ENCODE results near the gene MAPKAPK3.

- no peak for TF ChIP-seq POLR2A (IDR thresholded peaks at IDR 0.05; ENCODE audit: low read length)
- TF ChIP-seq GATA1 (IDR thresholded peaks at IDR 0.05; ENCODE audit: low read depth, low read length) = no peak
Observed at GRCh38 chr3:50594253-50594785, 22.6 kb upstream of the MAPKAPK3 start.
